Keratinocyte (primary cell): ENCODE results near the gene UBL7. TPM values are rescaled to one million over a fixed set of nuclear protein-coding genes. Genes with fewer than 3 reads are reported as not detected.

Source experiments
- DNase-seq: peaks from one replicate; pipeline ENCODE4 v3.0.0-alpha.2; 2011; ENCODE audit warnings: low read depth, missing footprints, low spot score
- FAIRE-seq: peaks from 2 replicates; lab custom pipeline; 2011; peaks lifted over from hg19 to GRCh38; lab: Jason Lieb, UNC
- H2AFZ ChIP-seq: 2 replicates; pipeline ENCODE4 v1.6.0; 2012; ENCODE audit warnings: low read length, control low read depth, inconsistent platforms; ENCODE audit not compliant: control insufficient read depth
- H3K27ac ChIP-seq: 2 replicates; pipeline ENCODE4 v1.5.1; 2011; ENCODE audit warnings: low read length; ENCODE audit not compliant: control insufficient read depth, insufficient read depth
- H3K27me3 ChIP-seq: 3 replicates; pipeline ENCODE4 v1.6.0; 2011; ENCODE audit warnings: low read length; ENCODE audit not compliant: control insufficient read depth, insufficient read depth; ENCODE audit errors: extremely low read depth
- H3K36me3 ChIP-seq, 2 experiments: 2 replicates in 1 of 2; 3 replicates in 1 of 2; pipeline ENCODE4 v1.5.1; 2011; ENCODE audit warnings: low read length in 2 of 2, mild to moderate bottlenecking in 1 of 2; ENCODE audit not compliant: control insufficient read depth in 2 of 2, insufficient read depth in 2 of 2; ENCODE audit errors: extremely low read depth in 1 of 2
- H3K4me1 ChIP-seq: 3 replicates; pipeline ENCODE4 v1.5.1; 2011; ENCODE audit warnings: low read length; ENCODE audit not compliant: control insufficient read depth, insufficient read depth; ENCODE audit errors: extremely low read depth
- H3K4me2 ChIP-seq: 3 replicates; pipeline ENCODE4 v1.6.0; 2011; ENCODE audit warnings: low read depth, low read length; ENCODE audit not compliant: control insufficient read depth, insufficient read depth; ENCODE audit errors: extremely low read depth
- H3K4me3 ChIP-seq, 3 experiments: fragments of 200-600 bp in 1 of 3; sonication (generic) in 1 of 3; 2 replicates in 2 of 3; 3 replicates in 1 of 3; pipeline ENCODE4 v1.5.1; 2011 to 2016; ENCODE audit warnings: low read length in 3 of 3, mild to moderate bottlenecking in 3 of 3, control low read depth in 2 of 3, inconsistent platforms in 1 of 3, low read depth in 1 of 3, mixed read lengths in 1 of 3, mixed run types in 1 of 3, moderate library complexity in 1 of 3; ENCODE audit not compliant: control insufficient read depth in 2 of 3, insufficient read depth in 2 of 3; ENCODE audit errors: extremely low read depth in 1 of 3
- H3K79me2 ChIP-seq: 2 replicates; pipeline ENCODE4 v1.6.0; 2012; ENCODE audit warnings: low read length; ENCODE audit not compliant: control insufficient read depth, insufficient read depth
- H3K9ac ChIP-seq: 3 replicates; pipeline ENCODE4 v1.6.0; 2011; ENCODE audit warnings: low read length; ENCODE audit not compliant: control insufficient read depth, insufficient read depth; ENCODE audit errors: extremely low read depth
- H3K9me1 ChIP-seq: 3 replicates; pipeline ENCODE4 v1.6.0; 2011; ENCODE audit warnings: low read length; ENCODE audit not compliant: control insufficient read depth, insufficient read depth; ENCODE audit errors: extremely low read depth
- H3K9me3 ChIP-seq: 2 replicates; pipeline ENCODE4 v1.5.1; 2012; ENCODE audit warnings: low read depth, low read length; ENCODE audit not compliant: control insufficient read depth
- H4K20me1 ChIP-seq: 3 replicates; pipeline ENCODE4 v1.6.0; 2011; ENCODE audit warnings: low read length; ENCODE audit not compliant: control insufficient read depth, insufficient read depth; ENCODE audit errors: extremely low read depth
- CTCF ChIP-seq, 3 experiments: IDR thresholded peaks in 1 of 3; conservative IDR thresholded peaks in 1 of 3; optimal IDR thresholded peaks in 1 of 3; 2 replicates in 2 of 3; 3 replicates in 1 of 3; pipeline versions ENCODE3 to v1.5.1; 2011; ENCODE audit warnings: low read length in 3 of 3, mild to moderate bottlenecking in 3 of 3, moderate library complexity in 2 of 3, control low read depth in 1 of 3, inconsistent platforms in 1 of 3; ENCODE audit not compliant: insufficient read depth in 2 of 3; ENCODE audit errors: extremely low read depth in 1 of 3
- EZH2 ChIP-seq: IDR thresholded peaks from one replicate; pipeline ENCODE4 v1.6.1; 2012; ENCODE audit warnings: inconsistent platforms, mild to moderate bottlenecking, low read length, moderate library complexity
- dilution Hi-C: fragments of 300-500 bp; cut with MboI; formaldehyde crosslinking; loops from one replicate; pipeline ENCODE4 v1.7.0; 2020; ENCODE audit warnings: low sequenced_read_pairs; ENCODE audit not compliant: extremely low pct_ligation_motif_present
- polyA plus RNA-seq, 5 experiments: library from polyadenylated mRNA; depleted of rRNA in 3 of 5; stranded (reverse) in 3 of 5; stranded (forward) in 1 of 5; unstranded in 1 of 5; fragments of >200 nt; gene quantifications; 1 replicate in 1 of 5; 2 replicates in 3 of 5; 3 replicates in 1 of 5; pipeline versions ENCODE4 v1.2.1 to v1.2.3, GENCODE V29; 2011 to 2012; ENCODE audit warnings: missing spikeins in 2 of 5, low read depth in 1 of 5, low replicate concordance in 1 of 5

The UBL7 gene
- polyA plus RNA-seq, 1 donor (not counting 4 experiments of a cell fraction or from before 2014, with no cell fraction given), result 45.8 TPM

GRCh38 chr15:74466570-74466969 lies 5.6 kb upstream of the UBL7 start:
- H3K4me2 ChIP-seq, result no peak overlapping the region
- H3K9me1 ChIP-seq, result no peaks in the 10 kb centered on the region
- TF ChIP-seq CTCF (optimal IDR thresholded peaks at IDR 0.05 in 1 of 3, IDR thresholded peaks at IDR 0.05 in 1 of 3, conservative IDR thresholded peaks at IDR 0.05 in 1 of 3; ENCODE audit: extremely low read depth in 1 of 3, insufficient read depth in 2 of 3, low read length in 3 of 3) (no peak), EZH2 (no peak)
- no peak overlapping the region for H3K9ac ChIP-seq
- DNase-seq (no peak), FAIRE-seq (no peak)
- H4K20me1 ChIP-seq, result no peaks in the 10 kb centered on the region
- H3K27ac ChIP-seq, result no peak overlapping the region
- H3K27me3 ChIP-seq, result no peaks in the 10 kb centered on the region
- no peak overlapping the region for H3K4me3 ChIP-seq
- no peaks in the 10 kb centered on the region for H3K9me3 ChIP-seq
- H3K36me3 ChIP-seq, result no peaks in the 10 kb centered on the region
- H2AFZ ChIP-seq, result no peak overlapping the region
- H3K79me2 ChIP-seq, result peaks cover 9% of the 10 kb centered on the region
- dilution Hi-C loops, result no loop called here
- H3K4me1 ChIP-seq, result peaks cover 8% of the 10 kb centered on the region

- H3K27ac ChIP-seq, result no peak overlapping the region
Observed at GRCh38 chr15:74464897-74465296, 3.9 kb upstream of the UBL7 start.

More at GRCh38 chr15:74464897-74465296, 3.9 kb upstream of the UBL7 start:
- Histone ChIP-seq H3K79me2 (peaks cover 16% of the 10 kb centered on the region), H3K4me1 (peaks cover 11% of the 10 kb centered on the region), H2AFZ (no peak overlapping the region), H3K9me3 (no peaks in the 10 kb centered on the region), H4K20me1 (no peaks in the 10 kb centered on the region), H3K4me3 (no peak overlapping the region), H3K9me1 (no peaks in the 10 kb centered on the region), H3K36me3 (no peaks in the 10 kb centered on the region), H3K9ac (no peak overlapping the region), H3K4me2 (no peak overlapping the region), H3K27me3 (no peaks in the 10 kb centered on the region)
- DNase-seq (no peak), FAIRE-seq (no peak)
- TF ChIP-seq EZH2 (no peak), CTCF (optimal IDR thresholded peaks at IDR 0.05 in 1 of 3, IDR thresholded peaks at IDR 0.05 in 1 of 3, conservative IDR thresholded peaks at IDR 0.05 in 1 of 3; ENCODE audit: extremely low read depth in 1 of 3, insufficient read depth in 2 of 3, low read length in 3 of 3) (no peak)
- dilution Hi-C loops, result no loop called here
